H9 (cell line): ENCODE measurements around the gene POU2F3. TPM values are rescaled to one million over a fixed set of nuclear protein-coding genes. Genes with fewer than 3 reads are reported as not detected.

Experiments used
- DNase-seq: peaks from one replicate; pipeline ENCODE4 v3.0.0-alpha.2; 2017
- H2AFZ ChIP-seq: one replicate; pipeline ENCODE4 v1.6.1; 2013; ENCODE audit warnings: mild to moderate bottlenecking, low read length, control low read depth, moderate library complexity
- H2AK5ac ChIP-seq: 2 replicates; pipeline ENCODE4 v1.6.1; 2013; ENCODE audit warnings: low read length, control low read depth, mixed read lengths; ENCODE audit not compliant: insufficient read length
- H2BK120ac ChIP-seq: one replicate; pipeline ENCODE4 v1.6.1; 2013; ENCODE audit warnings: low read depth, mild to moderate bottlenecking, low read length, control low read depth, inconsistent platforms; ENCODE audit not compliant: poor library complexity, severe bottlenecking
- H2BK12ac ChIP-seq: 2 replicates; pipeline ENCODE4 v1.6.1; 2013; ENCODE audit warnings: low read length, control low read depth, mixed read lengths, low read depth; ENCODE audit not compliant: insufficient read length
- H2BK15ac ChIP-seq: 2 replicates; pipeline ENCODE4 v1.6.1; 2013; ENCODE audit warnings: low read depth, low read length, control low read depth
- H2BK20ac ChIP-seq: one replicate; pipeline ENCODE4 v1.6.1; 2013; ENCODE audit warnings: low read depth, mild to moderate bottlenecking, low read length, control low read depth, inconsistent platforms; ENCODE audit not compliant: poor library complexity, severe bottlenecking
- H2BK5ac ChIP-seq: 2 replicates; pipeline ENCODE4 v1.6.1; 2013; ENCODE audit warnings: low read length, control low read depth, mixed read lengths; ENCODE audit not compliant: insufficient read length
- H3K14ac ChIP-seq: 2 replicates; pipeline ENCODE4 v1.6.1; 2013; ENCODE audit warnings: low read length, control low read depth; ENCODE audit not compliant: insufficient read depth
- H3K18ac ChIP-seq: 2 replicates; pipeline ENCODE4 v1.6.1; 2013; ENCODE audit warnings: low read depth, mild to moderate bottlenecking, mixed read lengths, low read length, control low read depth; ENCODE audit not compliant: insufficient read length
- H3K23ac ChIP-seq: 2 replicates; pipeline ENCODE4 v1.6.1; 2013; ENCODE audit warnings: low read length, control low read depth, mixed read lengths, low read depth; ENCODE audit not compliant: insufficient read length
- H3K23me2 ChIP-seq: 2 replicates; pipeline ENCODE4 v1.6.1; 2013; ENCODE audit warnings: low read depth, mild to moderate bottlenecking, mixed read lengths, low read length, control low read depth; ENCODE audit not compliant: insufficient read length, poor library complexity, severe bottlenecking
- H3K27ac ChIP-seq: 2 replicates; pipeline ENCODE4 v1.5.1; 2013; ENCODE audit warnings: low read length, control low read depth, mixed read lengths, low read depth; ENCODE audit not compliant: insufficient read length
- H3K27me3 ChIP-seq: 2 replicates; pipeline ENCODE4 v1.6.1; 2013; ENCODE audit warnings: low read length, control low read depth, inconsistent platforms; ENCODE audit not compliant: insufficient read depth
- H3K4ac ChIP-seq: 2 replicates; pipeline ENCODE4 v1.6.1; 2013; ENCODE audit warnings: low read depth, mild to moderate bottlenecking, control low read depth, inconsistent platforms, low read length, moderate library complexity
- H3K4me1 ChIP-seq: 2 replicates; pipeline ENCODE4 v1.6.1; 2013; ENCODE audit warnings: low read length, control low read depth, inconsistent platforms; ENCODE audit not compliant: insufficient read depth
- H3K4me2 ChIP-seq: 2 replicates; pipeline ENCODE4 v1.6.1; 2013; ENCODE audit warnings: low read length, control low read depth, mixed read lengths; ENCODE audit not compliant: insufficient read length, insufficient read depth
- H3K56ac ChIP-seq: 2 replicates; pipeline ENCODE4 v1.6.1; 2013; ENCODE audit warnings: low read depth, mild to moderate bottlenecking, mixed read lengths, low read length, control low read depth; ENCODE audit not compliant: insufficient read length
- H3K79me1 ChIP-seq: 2 replicates; pipeline ENCODE4 v1.6.1; 2013; ENCODE audit warnings: low read depth, mild to moderate bottlenecking, moderate library complexity, low read length, control low read depth, inconsistent platforms; ENCODE audit not compliant: insufficient read depth, poor library complexity, severe bottlenecking
- H3K79me2 ChIP-seq: 2 replicates; pipeline ENCODE4 v1.6.1; 2013; ENCODE audit warnings: low read length, control low read depth, inconsistent platforms; ENCODE audit not compliant: insufficient read depth
- H3K9ac ChIP-seq: 2 replicates; pipeline ENCODE4 v1.6.1; 2013; ENCODE audit warnings: low read length, control low read depth, mixed read lengths; ENCODE audit not compliant: insufficient read length; ENCODE audit errors: extremely low read depth
- H3K9me3 ChIP-seq: one replicate; pipeline ENCODE4 v1.6.1; 2013; ENCODE audit warnings: low read depth, low read length, inconsistent platforms; ENCODE audit not compliant: control insufficient read depth
- H3T11ph ChIP-seq: one replicate; pipeline ENCODE4 v1.6.1; 2013; ENCODE audit warnings: mild to moderate bottlenecking, low read length, control low read depth, inconsistent platforms
- H4K20me1 ChIP-seq: one replicate; pipeline ENCODE4 v1.6.1; 2013; ENCODE audit not compliant: control insufficient read depth, insufficient read length, insufficient read depth
- H4K5ac ChIP-seq: 2 replicates; pipeline ENCODE4 v1.6.1; 2013; ENCODE audit warnings: low read depth, mild to moderate bottlenecking, mixed read lengths, low read length, control low read depth; ENCODE audit not compliant: insufficient read length
- H4K8ac ChIP-seq: replicated peaks from 2 replicates; pipeline ENCODE4 v1.6.1; 2013; ENCODE audit warnings: low read length, control low read depth, mixed read lengths, low read depth; ENCODE audit not compliant: insufficient read length
- H4K91ac ChIP-seq: 2 replicates; pipeline ENCODE4 v1.6.1; 2013; ENCODE audit warnings: low read depth, mild to moderate bottlenecking, moderate library complexity, mixed read lengths, low read length, control low read depth; ENCODE audit not compliant: insufficient read length
- H3K27ac Mint-ChIP-seq, 3 experiments: 2 replicates in 2 of 3; 3 replicates in 1 of 3; pipeline ENCODE4 v1.8.0; 2020 to 2021; ENCODE audit warnings: mixed read lengths in 3 of 3, mild to moderate bottlenecking in 1 of 3, moderate library complexity in 1 of 3
- H3K27me3 Mint-ChIP-seq: 2 replicates; pipeline ENCODE4 v1.8.0; 2021; ENCODE audit warnings: low read depth, mild to moderate bottlenecking, moderate library complexity, mixed read lengths
- H3K36me3 Mint-ChIP-seq, 3 experiments: 2 replicates in 2 of 3; 3 replicates in 1 of 3; pipeline ENCODE4 v1.8.0; 2020 to 2021; ENCODE audit warnings: low read depth in 3 of 3, mixed read lengths in 3 of 3; ENCODE audit not compliant: insufficient read depth in 1 of 3
- H3K4me1 Mint-ChIP-seq, 2 experiments: 2 replicates each; pipeline ENCODE4 v1.8.0; 2020; ENCODE audit warnings: mixed read lengths in 2 of 2
- H3K4me3 Mint-ChIP-seq, 2 experiments: 2 replicates in 1 of 2; 3 replicates in 1 of 2; pipeline ENCODE4 v1.8.0; 2020 to 2021; ENCODE audit warnings: mild to moderate bottlenecking in 2 of 2, mixed read lengths in 2 of 2, moderate library complexity in 1 of 2
- H3K9me3 Mint-ChIP-seq, 2 experiments: 2 replicates in 1 of 2; 3 replicates in 1 of 2; pipeline ENCODE4 v1.8.0; 2020; ENCODE audit warnings: mild to moderate bottlenecking in 2 of 2, mixed read lengths in 2 of 2, moderate library complexity in 1 of 2
- WGBS: extraction: QIAGEN DNeasy Blood & Tissue Kit; methylation state at CpG from one replicate; pipeline ENCODE4 v1.1.7; 2013; ENCODE audit warnings: missing lambda C conversion rate, low lambda C conversion rate, mixed read lengths; ENCODE audit not compliant: insufficient read length; ENCODE audit errors: extremely low coverage; 5-methylcytosine and 5-hydroxymethylcytosine counted together
- total RNA-seq: library from RNA; stranded (reverse); gene quantifications from 2 replicates; pipeline ENCODE4 v1.2.1, GENCODE V29; 2021
- TF ChIP-seq, protein P1 (sequence below): fragments of 200-600 bp; sonication (generic); conservative IDR thresholded peaks from 3 replicates; pipeline ENCODE4 v1.8.0; 2021; ENCODE audit warnings: antibody characterized with exemption, mild to moderate bottlenecking

The POU2F3 gene
- total RNA-seq, 1 experiment from 2014 or later, result 1.1 TPM

DNA sequence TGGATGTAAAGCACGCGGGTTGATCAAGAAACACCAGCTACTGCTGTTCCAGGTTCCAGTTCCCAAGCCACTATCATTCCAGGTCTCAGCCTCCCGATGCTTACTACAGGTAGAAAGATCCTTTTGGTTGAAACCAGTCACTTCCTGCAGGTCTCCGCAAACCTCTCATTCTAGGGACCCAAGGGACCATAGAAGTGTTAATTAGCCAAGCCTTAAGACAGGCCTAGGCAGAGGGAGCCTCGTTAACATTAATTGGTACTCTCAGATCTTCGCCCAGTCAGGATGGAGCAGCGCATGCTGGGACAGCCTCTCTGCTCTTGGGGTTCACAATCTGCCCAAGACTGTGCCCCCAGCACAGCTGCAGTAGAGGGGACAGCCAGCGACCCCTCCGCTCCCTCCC lies 40.3 kb upstream of the POU2F3 start:
- H3T11ph ChIP-seq, result no peak overlapping the region
- no peak overlapping the region for H2BK120ac ChIP-seq
- Mint-ChIP-seq H3K4me3 (peak overlapping the region in 1 of 2 experiments; percentile 53; a peak in 1 of 5 replicates), H3K9me3 (peaks cover 0 to 3% of the 10 kb centered on the region in 2 experiments; a peak in 1 of 5 replicates), H3K27me3 (peaks cover 98% of the 10 kb centered on the region), H3K27ac (no peak overlapping the region), H3K4me1 (peaks cover 39 to 55% of the 10 kb centered on the region in 2 experiments), H3K36me3 (no peaks in the 10 kb centered on the region)
- H3K4me1 ChIP-seq, result no peaks in the 10 kb centered on the region
- H3K9ac ChIP-seq, result no peak overlapping the region
- no peak for DNase-seq
- H3K4me2 ChIP-seq, result no peak overlapping the region
- H3K18ac ChIP-seq, result no peak overlapping the region
- no peak overlapping the region for H2BK12ac ChIP-seq
- no peak overlapping the region for H2BK15ac ChIP-seq
- H2BK20ac ChIP-seq, result no peak overlapping the region
- no peak overlapping the region for H2AK5ac ChIP-seq
- H2AFZ ChIP-seq, result no peak overlapping the region
- H3K79me2 ChIP-seq, result no peaks in the 10 kb centered on the region
- H4K20me1 ChIP-seq, result no peaks in the 10 kb centered on the region
- no peaks in the 10 kb centered on the region for H3K23me2 ChIP-seq
- H4K5ac ChIP-seq, result no peak overlapping the region
- WGBS, result no CpG with 5 or more reads among the region's 9 CpGs
- TF ChIP-seq, protein P1, sequence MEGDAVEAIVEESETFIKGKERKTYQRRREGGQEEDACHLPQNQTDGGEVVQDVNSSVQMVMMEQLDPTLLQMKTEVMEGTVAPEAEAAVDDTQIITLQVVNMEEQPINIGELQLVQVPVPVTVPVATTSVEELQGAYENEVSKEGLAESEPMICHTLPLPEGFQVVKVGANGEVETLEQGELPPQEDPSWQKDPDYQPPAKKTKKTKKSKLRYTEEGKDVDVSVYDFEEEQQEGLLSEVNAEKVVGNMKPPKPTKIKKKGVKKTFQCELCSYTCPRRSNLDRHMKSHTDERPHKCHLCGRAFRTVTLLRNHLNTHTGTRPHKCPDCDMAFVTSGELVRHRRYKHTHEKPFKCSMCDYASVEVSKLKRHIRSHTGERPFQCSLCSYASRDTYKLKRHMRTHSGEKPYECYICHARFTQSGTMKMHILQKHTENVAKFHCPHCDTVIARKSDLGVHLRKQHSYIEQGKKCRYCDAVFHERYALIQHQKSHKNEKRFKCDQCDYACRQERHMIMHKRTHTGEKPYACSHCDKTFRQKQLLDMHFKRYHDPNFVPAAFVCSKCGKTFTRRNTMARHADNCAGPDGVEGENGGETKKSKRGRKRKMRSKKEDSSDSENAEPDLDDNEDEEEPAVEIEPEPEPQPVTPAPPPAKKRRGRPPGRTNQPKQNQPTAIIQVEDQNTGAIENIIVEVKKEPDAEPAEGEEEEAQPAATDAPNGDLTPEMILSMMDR, result no peak
- H3K27me3 ChIP-seq, result peaks cover 24% of the 10 kb centered on the region; the same call in 1 of the 2 replicates
- no peaks in the 10 kb centered on the region for H3K9me3 ChIP-seq
- H4K91ac ChIP-seq, result no peak overlapping the region
- no peak overlapping the region for H3K27ac ChIP-seq
- H3K23ac ChIP-seq, result no peak overlapping the region
- no peaks in the 10 kb centered on the region for H3K79me1 ChIP-seq
- no peak overlapping the region for H2BK5ac ChIP-seq
- H3K4ac ChIP-seq, result no peak overlapping the region
- no peak overlapping the region for H3K14ac ChIP-seq
- no peak overlapping the region for H3K56ac ChIP-seq
- no peak overlapping the region for H4K8ac ChIP-seq
